BE2C (cell line): Measurements from ENCODE around the gene GSKIP.

Experiments
- DNase-seq: peaks from one replicate; pipeline ENCODE4 v3.0.0-alpha.2; 2020
- H3K27me3 ChIP-seq: fragments of 250-450 bp; sonication (Bioruptor Pico); 2 replicates; pipeline ENCODE4 v1.5.1; 2020; ENCODE audit warnings: mild to moderate bottlenecking
- H3K36me3 ChIP-seq: fragments of 250-450 bp; sonication (Bioruptor Pico); 2 replicates; pipeline ENCODE4 v1.5.1; 2020; ENCODE audit warnings: mild to moderate bottlenecking
- H3K4me1 ChIP-seq: fragments of 250-450 bp; sonication (Bioruptor Pico); 2 replicates; pipeline ENCODE4 v1.5.1; 2020
- H3K4me3 ChIP-seq: 2 replicates; pipeline ENCODE4 v1.5.1; 2011; ENCODE audit warnings: low read depth, low read length
- H3K9me3 ChIP-seq: fragments of 250-450 bp; sonication (Bioruptor Pico); 2 replicates; pipeline ENCODE4 v1.5.1; 2020
- CTCF ChIP-seq: IDR thresholded peaks from 2 replicates; pipeline ENCODE4 v1.5.1; 2012; ENCODE audit warnings: mild to moderate bottlenecking, low read depth, low read length

Gene GSKIP

GRCh38 chr14:96423446-96424108 is 60.3 kb downstream of the GSKIP start:
- Histone ChIP-seq H3K9me3 (no peaks in the 10 kb centered on the region), H3K4me1 (no peaks in the 10 kb centered on the region), H3K4me3 (peak overlapping the region; percentile 64)

GRCh38 chr14:96424109-96424989 is 61.0 kb downstream of the GSKIP start:
- no peaks in the 10 kb centered on the region for H3K27me3 ChIP-seq
- no peaks in the 10 kb centered on the region for H3K36me3 ChIP-seq
- DNase-seq: peak; percentile 31
- H3K4me3 ChIP-seq: peak overlapping the region; percentile 64
- TF ChIP-seq CTCF: peak; percentile 76
- no peaks in the 10 kb centered on the region for H3K9me3 ChIP-seq
- no peaks in the 10 kb centered on the region for H3K4me1 ChIP-seq

More at GRCh38 chr14:96423446-96424108, 60.3 kb downstream of the GSKIP start:
- TF ChIP-seq CTCF: no peak
- H3K36me3 ChIP-seq: no peaks in the 10 kb centered on the region
- H3K27me3 ChIP-seq: no peaks in the 10 kb centered on the region
- DNase-seq: no peak

GRCh38 chr14:96434040-96434439 is 70.7 kb downstream of the GSKIP start:
- H3K4me3 ChIP-seq: no peak overlapping the region
- H3K27me3 ChIP-seq: no peaks in the 10 kb centered on the region; the same call in 1 of the 2 replicates
- H3K36me3 ChIP-seq: no peaks in the 10 kb centered on the region
- no peaks in the 10 kb centered on the region for H3K4me1 ChIP-seq
- no peak for DNase-seq
- H3K9me3 ChIP-seq: no peaks in the 10 kb centered on the region
- TF ChIP-seq CTCF: no peak
